GM12892 (cell line): ENCODE results near the gene HSPB6.

Source experiments
- POLR2A ChIP-seq: IDR thresholded peaks from 2 replicates; pipeline ENCODE4 v1.6.1; 2011; ENCODE audit warnings: low read depth, low read length, control low read depth
- POLR2AphosphoS5 ChIP-seq: IDR thresholded peaks from 2 replicates; pipeline ENCODE4 v1.6.1; 2011; ENCODE audit warnings: low read depth, low read length, control low read depth

DNA sequence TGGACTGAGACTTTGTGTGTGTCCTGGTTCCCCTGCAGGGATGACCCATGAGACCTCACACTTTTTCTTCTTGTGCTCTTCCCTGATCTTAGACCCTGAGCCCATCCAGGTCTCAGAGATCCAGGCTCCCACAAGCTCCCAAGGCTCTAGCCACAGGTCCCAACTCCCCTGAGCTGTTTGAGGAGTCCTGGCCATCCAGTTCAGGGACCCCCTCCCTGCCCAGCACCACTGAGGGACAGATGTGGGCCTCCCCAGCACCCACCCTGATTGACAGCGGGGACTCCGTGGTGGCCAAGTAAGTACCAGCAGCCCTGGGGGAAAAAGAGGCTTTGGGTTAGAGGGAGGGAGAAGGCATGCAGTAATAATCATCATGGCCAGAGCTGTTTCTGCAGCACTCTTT, 2.9 kb upstream of the HSPB6 start:
- TF ChIP-seq POLR2A (no peak), POLR2AphosphoS5 (no peak)
